ENCODE data around the gene SCNN1B.

GRCh38 chr16:23283571-23283970, 18.5 kb upstream of the SCNN1B start:
- TF ChIP-seq POLR2A (IDR thresholded peaks at IDR 0.05) (no peak), EP300 (IDR thresholded peaks at IDR 0.05) (no peak), POLR2AphosphoS5 (IDR thresholded peaks at IDR 0.05) (no peak)
- TF ChIP-seq, protein P1, sequence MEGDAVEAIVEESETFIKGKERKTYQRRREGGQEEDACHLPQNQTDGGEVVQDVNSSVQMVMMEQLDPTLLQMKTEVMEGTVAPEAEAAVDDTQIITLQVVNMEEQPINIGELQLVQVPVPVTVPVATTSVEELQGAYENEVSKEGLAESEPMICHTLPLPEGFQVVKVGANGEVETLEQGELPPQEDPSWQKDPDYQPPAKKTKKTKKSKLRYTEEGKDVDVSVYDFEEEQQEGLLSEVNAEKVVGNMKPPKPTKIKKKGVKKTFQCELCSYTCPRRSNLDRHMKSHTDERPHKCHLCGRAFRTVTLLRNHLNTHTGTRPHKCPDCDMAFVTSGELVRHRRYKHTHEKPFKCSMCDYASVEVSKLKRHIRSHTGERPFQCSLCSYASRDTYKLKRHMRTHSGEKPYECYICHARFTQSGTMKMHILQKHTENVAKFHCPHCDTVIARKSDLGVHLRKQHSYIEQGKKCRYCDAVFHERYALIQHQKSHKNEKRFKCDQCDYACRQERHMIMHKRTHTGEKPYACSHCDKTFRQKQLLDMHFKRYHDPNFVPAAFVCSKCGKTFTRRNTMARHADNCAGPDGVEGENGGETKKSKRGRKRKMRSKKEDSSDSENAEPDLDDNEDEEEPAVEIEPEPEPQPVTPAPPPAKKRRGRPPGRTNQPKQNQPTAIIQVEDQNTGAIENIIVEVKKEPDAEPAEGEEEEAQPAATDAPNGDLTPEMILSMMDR (IDR thresholded peaks at IDR 0.05): no peak

All from gastroesophageal sphincter (tissue), 3 donors.